ENCODE measurements around the gene COL4A1.
A peak's percentile ranks its signal among the peaks of the same experiment; 100 is the strongest.

The COL4A1 gene

DNA sequence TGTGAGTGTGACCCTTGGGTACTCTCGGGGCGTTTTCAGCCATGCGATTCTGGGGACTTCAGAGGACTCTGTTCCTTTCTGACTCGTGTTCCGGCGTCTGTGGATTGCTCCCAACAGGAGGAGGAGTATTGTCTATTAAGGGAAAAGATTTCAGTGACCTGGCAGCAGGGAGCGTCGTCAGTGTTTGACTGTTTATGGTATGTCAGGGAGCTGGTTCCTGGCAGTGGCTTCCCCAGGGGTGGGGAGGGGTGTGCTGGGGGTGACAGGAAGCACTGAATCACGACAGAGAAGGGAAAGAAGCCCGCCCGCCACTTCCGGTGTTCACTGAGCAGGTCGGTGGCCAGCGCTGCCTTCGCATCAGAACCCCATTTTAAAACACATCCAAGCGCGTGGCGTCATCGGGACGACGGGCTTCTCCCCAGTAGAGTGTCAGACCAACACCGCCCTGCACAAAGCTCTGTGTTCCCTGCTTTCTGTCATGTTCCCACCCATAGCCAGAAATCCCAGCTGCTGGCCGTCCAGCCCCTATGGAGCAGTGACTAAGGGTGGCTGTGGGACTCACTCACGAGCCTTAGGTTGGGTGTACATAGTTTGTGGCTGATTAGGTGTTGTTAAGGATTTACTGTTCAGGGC, 34.0 kb upstream of the COL4A1 start:
- DNase-seq, result peak; percentile 80

DNA sequence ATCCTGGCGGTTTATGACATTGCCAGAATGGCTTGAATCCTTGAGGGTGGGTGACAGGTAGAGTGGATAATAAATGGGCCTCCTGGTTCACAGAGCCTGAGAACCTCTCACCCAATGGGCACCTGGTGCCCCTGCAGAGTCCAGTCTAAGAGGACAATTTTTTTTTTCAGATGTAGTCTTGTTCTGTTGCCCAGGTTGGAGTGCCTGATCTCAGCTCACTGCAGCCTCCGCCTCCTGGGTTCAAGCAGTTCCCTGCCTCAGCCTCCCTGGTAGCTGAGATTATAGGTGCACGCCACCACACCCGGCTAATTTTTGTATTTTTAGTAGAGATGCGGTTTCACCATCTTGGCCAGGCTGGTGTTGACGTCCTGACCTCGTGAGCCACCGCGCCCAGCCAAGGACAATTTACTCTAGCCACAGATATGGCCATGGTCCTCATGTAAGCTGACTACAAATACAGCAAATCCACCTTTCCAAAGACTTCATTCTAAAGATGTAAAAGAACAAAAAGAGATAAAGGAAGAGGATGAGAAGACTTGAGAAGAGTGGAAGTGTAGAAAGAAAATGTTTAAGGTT, 33.1 kb upstream of the COL4A1 start:
- DNase-seq, result no peak

- no peak for DNase-seq
Observed at GRCh38 chr13:110339263-110339662, 32.3 kb upstream of the COL4A1 start.

GRCh38 chr13:110338441-110339101, 31.6 kb upstream of the COL4A1 start:
- DNase-seq, result no peak

DNA sequence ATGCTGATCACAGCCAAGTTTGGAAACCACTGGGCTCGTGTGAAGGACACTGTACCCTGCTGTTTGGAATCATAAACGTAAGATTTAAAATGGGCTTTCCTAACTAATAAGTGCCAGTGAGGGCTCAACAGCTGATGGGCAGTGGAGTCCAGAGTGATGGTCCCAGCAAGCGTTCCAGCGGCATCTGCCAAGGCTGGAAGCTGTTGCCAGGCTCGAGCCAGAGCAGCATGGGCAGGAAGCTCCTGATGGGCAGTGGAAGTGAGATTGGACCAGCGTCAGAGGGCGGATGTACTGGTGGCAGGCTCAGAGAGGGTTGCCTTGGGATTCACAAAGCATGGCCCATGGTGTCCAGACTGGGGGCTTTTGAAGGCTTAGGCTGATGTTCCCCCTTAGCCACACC, 30.3 kb upstream of the COL4A1 start:
- DNase-seq, result no peak

DNA sequence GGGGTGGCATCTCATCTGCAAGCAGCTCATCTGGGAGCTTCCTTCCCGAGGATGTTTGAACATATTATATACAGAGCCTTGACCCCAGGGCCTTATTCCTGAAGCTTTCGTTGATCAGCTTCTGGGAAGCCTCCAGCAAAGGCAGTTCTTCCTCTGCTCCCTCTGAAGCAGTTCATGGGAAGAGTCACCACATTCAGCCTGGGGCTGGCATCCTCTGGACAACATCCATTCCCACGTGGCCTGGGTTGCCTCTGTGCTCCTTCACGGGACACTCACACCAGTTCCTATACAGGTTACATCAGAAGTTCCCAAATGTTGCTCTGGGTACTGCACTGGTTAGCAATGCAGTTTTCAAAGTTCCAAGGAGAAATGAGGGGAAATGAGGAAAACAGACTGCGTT, 29.7 kb upstream of the COL4A1 start:
- no peak for DNase-seq

DNA sequence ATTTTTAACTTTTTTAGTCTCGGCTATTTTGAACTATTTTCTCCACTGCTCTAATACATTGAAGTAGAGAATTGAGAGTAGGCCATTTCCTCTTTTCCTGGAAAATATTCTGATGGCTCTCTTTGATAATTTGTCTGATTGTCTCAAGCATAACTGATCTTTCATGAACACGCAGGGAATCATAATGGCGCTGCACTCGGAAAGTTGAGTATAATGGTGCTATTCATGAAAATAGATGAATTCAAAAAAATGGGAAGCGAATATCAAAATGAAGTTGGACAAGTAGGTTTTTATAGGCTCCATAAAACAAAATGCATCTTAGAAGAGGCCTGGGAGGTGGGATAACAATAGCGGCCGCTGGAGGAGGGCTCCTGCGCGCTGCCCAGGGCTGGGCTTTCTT, 29.2 kb upstream of the COL4A1 start:
- DNase-seq, result no peak

DNA sequence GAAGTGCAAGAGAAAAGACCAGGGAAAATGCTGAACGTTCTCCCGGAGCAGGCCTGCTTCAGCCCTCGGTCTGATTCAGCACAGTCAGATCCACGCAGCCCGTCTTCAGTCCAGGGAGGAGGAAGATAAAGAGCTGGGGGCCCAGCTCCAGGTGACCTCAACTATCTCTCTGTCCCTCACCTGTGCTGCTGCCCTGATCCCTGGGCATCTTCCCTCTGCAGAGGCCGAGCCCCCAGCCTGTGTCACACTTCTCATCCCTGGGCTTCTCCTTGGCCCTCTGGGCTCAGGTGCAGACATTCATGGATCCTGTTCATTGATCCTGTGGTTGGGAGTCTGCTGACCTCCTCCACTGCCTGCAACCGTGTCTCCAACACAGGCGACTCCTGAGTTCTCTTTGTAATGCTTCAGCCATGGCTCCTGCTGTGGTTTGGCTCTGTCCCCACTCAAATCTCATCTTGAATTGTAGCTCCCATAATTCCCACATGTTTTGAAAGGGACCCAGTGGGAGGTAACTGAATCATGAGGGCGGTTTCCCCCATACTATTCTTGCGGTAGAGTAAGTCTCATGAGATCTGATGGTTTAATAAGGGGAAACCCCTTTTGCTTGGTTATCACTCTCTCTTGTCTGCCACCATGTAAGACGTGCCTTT, 28.0 kb upstream of the COL4A1 start:
- no peak for DNase-seq

DNA sequence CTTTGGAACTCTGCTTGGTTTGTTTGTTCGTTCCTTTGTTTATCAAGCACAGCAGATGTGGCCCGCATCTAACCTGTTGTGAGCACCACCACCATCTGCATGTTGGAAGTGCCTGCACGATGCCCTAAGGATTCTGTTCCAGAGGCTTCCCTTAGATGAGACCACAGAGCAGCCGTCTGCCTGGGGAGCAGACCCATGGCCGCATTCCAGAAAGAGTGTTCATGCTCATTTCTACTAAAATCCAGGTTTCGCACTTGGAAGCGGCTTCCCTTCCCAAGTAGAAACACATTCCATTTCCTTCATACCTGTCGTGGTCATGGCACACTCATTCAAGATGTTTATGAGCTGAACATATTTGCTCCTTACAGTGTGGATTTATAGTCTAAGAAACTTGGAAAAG, 27.3 kb upstream of the COL4A1 start:
- DNase-seq, result no peak

GRCh38 chr13:110333837-110334236, 26.9 kb upstream of the COL4A1 start:
- no peak for DNase-seq

DNA sequence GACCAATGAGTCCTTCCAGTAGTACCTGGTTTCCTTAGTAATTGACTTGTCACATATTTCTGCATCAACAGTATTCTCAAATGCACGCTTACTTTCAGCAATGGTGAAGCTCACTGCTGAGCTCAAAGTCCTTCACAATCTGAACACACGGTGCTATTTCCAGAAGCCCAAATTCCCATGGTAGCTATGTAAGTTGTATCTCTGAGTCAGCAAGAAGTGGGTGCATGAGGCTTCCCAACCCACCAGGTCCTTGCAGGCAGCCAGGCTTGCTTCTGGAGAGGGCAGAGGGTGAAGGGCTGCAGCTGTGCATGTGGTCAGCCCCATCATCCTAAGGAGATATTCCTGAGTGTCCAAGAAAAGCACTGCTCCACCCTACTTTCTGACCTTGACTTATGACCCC, 25.8 kb upstream of the COL4A1 start:
- DNase-seq, result no peak

DNA sequence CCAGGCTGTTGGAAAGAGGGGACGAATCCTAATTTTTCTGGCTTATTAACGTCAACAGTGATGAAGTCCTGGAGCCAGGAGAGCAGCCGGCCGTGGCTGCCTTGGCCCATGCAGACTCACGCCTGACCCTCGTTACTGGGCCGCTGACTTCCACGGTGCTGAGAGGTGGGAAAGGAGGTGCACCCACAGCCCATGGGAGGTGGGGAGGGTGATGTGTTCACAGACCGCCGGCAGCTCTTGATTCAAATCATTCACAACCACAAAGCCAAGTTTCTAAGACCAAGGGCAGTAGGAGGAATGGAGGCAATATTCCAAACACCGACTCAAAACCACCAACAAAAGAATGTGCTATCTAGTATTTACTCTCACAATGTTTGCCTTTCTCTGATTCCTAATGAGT, 24.4 kb upstream of the COL4A1 start:
- no peak for DNase-seq

DNA sequence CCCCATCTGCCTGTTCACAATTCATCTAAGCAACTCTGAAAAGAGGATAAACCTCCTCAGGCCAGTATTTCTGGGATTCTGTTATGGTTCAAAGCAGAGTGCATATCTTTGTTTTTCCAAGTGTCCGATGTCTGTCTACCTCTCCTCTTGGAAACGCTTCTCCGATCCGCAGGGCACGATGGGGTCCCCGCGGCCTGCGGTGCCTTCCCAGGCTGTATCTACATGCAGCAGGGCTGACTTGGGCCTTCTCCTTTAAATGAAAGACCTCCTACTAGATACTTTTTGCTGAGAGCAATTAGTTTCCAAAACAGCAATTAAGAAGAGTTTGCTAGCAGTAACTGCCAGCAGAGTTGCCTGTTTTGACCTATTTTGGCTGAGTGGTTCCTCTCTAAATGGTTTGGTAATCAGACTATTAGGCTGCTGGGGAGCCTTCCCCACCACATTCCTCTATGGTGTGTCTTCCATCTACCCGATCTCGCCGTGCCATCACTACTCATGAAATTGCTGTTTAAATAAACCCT, 23.6 kb upstream of the COL4A1 start:
- no peak for DNase-seq

DNA sequence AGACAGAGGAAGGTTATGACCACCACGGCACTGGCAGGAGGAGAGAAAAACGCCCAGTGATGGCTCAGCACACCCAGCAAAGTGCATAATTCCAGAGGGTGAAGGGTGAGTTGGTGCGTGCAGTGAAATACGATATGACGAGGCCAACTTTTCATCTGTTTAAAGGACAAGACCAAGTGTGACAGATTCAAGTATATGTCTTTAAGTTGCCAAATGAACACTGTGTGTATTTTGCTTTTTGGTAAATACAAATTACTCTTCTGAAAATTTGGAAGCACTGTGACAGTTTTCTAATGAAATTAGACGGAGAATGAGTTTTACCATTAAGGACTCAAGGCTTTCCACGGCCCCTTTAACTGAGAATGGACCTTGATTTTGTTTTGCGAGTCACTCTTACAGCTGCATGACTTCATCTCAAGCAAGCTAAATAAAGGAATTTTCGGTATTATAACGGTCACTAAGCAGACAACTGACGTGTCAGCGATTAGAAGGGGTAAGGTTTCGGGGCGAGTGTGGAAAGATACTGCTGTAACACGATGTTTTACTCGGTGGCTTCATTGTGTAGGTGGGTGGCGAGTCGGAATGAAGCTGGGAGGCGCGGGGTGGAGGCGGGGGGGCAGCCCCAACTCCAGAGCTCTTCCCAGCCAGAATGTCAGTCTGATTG, 23.0 kb upstream of the COL4A1 start:
- DNase-seq, result no peak

DNA sequence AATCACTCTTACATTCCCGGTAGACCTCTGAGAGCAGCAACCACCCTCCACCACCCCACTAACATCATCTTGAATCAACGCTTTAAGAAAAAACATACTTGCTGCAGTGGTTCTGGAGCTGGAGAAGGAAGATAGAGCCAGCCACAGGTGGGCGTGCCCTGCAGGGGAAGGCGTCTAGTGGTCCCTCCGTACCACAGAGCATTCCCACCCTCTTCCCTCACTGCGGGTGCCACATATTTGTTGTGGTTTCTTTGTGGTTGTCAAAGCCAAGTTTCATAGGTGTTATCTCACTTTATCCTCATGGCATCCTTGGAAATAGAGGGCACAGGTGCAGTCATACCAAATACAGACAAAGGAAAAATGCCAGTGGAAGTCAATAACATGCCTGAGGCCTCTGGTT, 22.3 kb upstream of the COL4A1 start:
- no peak for DNase-seq

GRCh38 chr13:110328573-110328972, 21.6 kb upstream of the COL4A1 start:
- DNase-seq, result no peak

DNA sequence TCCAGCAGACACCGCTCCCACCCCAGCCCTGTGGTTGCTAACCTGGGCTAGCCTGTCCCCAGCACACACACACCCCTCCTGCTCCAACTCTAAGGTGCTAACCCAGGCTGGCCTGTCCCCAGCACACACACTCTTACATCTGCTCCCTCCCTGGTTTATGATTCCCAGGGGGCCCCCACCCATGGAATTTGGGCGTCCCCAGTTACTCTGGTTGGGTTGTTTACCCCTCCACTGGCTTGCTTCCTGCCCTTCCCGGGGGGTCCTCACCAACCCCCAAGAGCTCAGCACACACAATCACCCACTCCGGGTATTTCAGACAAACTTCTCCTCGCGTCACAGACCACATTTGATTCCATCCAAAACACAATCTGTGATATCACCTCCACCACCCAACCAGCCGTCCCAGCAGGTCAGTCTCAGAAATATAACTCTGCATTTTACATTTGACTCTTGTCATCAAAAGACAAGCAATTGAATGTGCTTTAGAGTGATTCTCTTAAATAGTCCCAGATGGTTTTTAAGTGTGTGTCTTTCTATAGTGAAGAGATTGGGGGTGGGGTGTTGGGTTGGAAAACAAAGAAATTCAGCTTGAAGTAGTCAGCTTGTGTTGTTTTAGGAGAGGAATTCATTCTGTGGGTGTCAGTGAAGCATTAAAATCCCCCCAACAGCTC, 20.2 kb upstream of the COL4A1 start:
- no peak for DNase-seq

- DNase-seq, result no peak
Observed at GRCh38 chr13:110326263-110326904, 19.4 kb upstream of the COL4A1 start.

GRCh38 chr13:110324026-110324749, 17.2 kb upstream of the COL4A1 start:
- no peak for DNase-seq

- no peak for DNase-seq
Observed at GRCh38 chr13:110323172-110323891, 16.4 kb upstream of the COL4A1 start.

- DNase-seq, result no peak
Observed at GRCh38 chr13:110322828-110323171, 15.8 kb upstream of the COL4A1 start.

Measured in CD4-positive, alpha-beta T cell treated with Interleukin-6 for 4 hours (primary cell).